Common myeloid progenitor, CD34-positive (primary cell): Measurements from ENCODE around the gene DGKE.

Experiments used
- CTCF ChIA-PET: fragments of 350-600 bp; sonication (Branson Sonifier 250); formaldehyde crosslinking; loops from one replicate; lab custom pipeline; 2021; ENCODE audit warnings: antibody characterized with exemption; lab: Charles Lee
- POLR2A ChIA-PET: fragments of 350-600 bp; sonication (Branson Sonifier 250); formaldehyde crosslinking; loops from one replicate; lab custom pipeline; 2021; ENCODE audit warnings: antibody characterized with exemption; lab: Charles Lee
- DNase-seq, 3 donors: peaks; one replicate each; pipeline versions ENCODE4 v3.0.0 to v3.0.0-alpha.2; 2013
- H3K27ac ChIP-seq, 2 experiments: 1 replicate in 1 of 2; 2 replicates in 1 of 2; pipeline ENCODE4 v1.7.0; 2013; ENCODE audit warnings: inconsistent platforms in 2 of 2, low read length in 2 of 2, mild to moderate bottlenecking in 2 of 2, low read depth in 1 of 2, moderate library complexity in 1 of 2; ENCODE audit not compliant: severe bottlenecking in 2 of 2, insufficient read depth in 1 of 2, poor library complexity in 1 of 2
- H3K27me3 ChIP-seq, 5 experiments: replicated peaks in 2 of 5; 1 replicate in 3 of 5; 2 replicates in 2 of 5; pipeline versions ENCODE4 v1.6.1 to v1.7.0; 2013; ENCODE audit warnings: low read length in 4 of 5, mild to moderate bottlenecking in 2 of 5, moderate library complexity in 2 of 5, inconsistent platforms in 1 of 5; ENCODE audit not compliant: insufficient read depth in 5 of 5, control insufficient read depth in 4 of 5
- H3K36me3 ChIP-seq, 4 experiments: 1 replicate in 2 of 4; 2 replicates in 2 of 4; pipeline versions ENCODE4 v1.6.1 to v1.7.0; 2013; ENCODE audit warnings: low read length in 3 of 4, control low read depth in 1 of 4, mild to moderate bottlenecking in 1 of 4; ENCODE audit not compliant: control insufficient read depth in 4 of 4, insufficient read depth in 4 of 4
- H3K4me1 ChIP-seq, 4 experiments: 1 replicate in 3 of 4; 2 replicates in 1 of 4; pipeline versions ENCODE4 v1.6.1 to v1.7.1; 2013; ENCODE audit warnings: low read length in 3 of 4, mild to moderate bottlenecking in 3 of 4, control low read depth in 1 of 4, inconsistent platforms in 1 of 4, moderate library complexity in 1 of 4; ENCODE audit not compliant: control insufficient read depth in 4 of 4, insufficient read depth in 4 of 4; ENCODE audit errors: control extremely low read depth in 1 of 4
- H3K4me3 ChIP-seq, 7 experiments: 1 replicate in 4 of 7; 2 replicates in 3 of 7; pipeline versions ENCODE4 v1.5.1 to v1.7.0; 2013; ENCODE audit warnings: mild to moderate bottlenecking in 7 of 7, low read length in 6 of 7, moderate library complexity in 6 of 7, inconsistent platforms in 2 of 7, low read depth in 2 of 7, control low read depth in 1 of 7; ENCODE audit not compliant: insufficient read depth in 4 of 7, control insufficient read depth in 1 of 7; ENCODE audit errors: extremely low read depth in 1 of 7
- H3K9me3 ChIP-seq, 5 experiments: 1 replicate in 4 of 5; 2 replicates in 1 of 5; pipeline versions ENCODE4 v1.6.1 to v1.7.1; 2013; ENCODE audit warnings: low read length in 4 of 5, mild to moderate bottlenecking in 2 of 5, inconsistent platforms in 1 of 5, low read depth in 1 of 5, moderate library complexity in 1 of 5; ENCODE audit not compliant: control insufficient read depth in 4 of 5, insufficient read depth in 2 of 5; ENCODE audit errors: control extremely low read depth in 1 of 5
- WGBS: methylation state at CpG from one replicate; pipeline ENCODE4 v1.1.5; 2013; ENCODE audit not compliant: insufficient coverage; 5-methylcytosine and 5-hydroxymethylcytosine counted together

Gene DGKE

GRCh38 chr17:56885312-56885657, 51.3 kb downstream of the DGKE start:
- Histone ChIP-seq H3K4me3 (no peak overlapping the region), H3K4me1 (peaks cover 0 to 4% (median 0%) of the 10 kb centered on the region in 4 experiments), H3K36me3 (peaks cover 24 to 42% (median 34%) of the 10 kb centered on the region in 4 experiments), H3K9me3 (peaks cover 0 to 22% (median 16%) of the 10 kb centered on the region in 5 experiments), H3K27ac (no peak overlapping the region), H3K27me3 (no peaks in the 10 kb centered on the region)
- ChIA-PET CTCF (interaction anchor here (0.6 kb wide), 1 partner anchor 404 kb away, joined by 3 read pairs; no protein-coding TSS in a partner anchor), POLR2A (no interaction called here)
- DNase-seq: no peak
- 100% methylated on average over 2 of the region's 2 CpGs for WGBS

- Histone ChIP-seq H3K9me3 (peaks cover 0 to 22% (median 16%) of the 10 kb centered on the region in 5 experiments), H3K4me1 (no peaks in the 10 kb centered on the region), H3K27me3 (no peaks in the 10 kb centered on the region), H3K27ac (no peak overlapping the region), H3K4me3 (no peak overlapping the region), H3K36me3 (peaks cover 27 to 53% (median 42%) of the 10 kb centered on the region in 4 experiments)
- DNase-seq: no peak
- ChIA-PET CTCF (no interaction called here), POLR2A (no interaction called here)
- 55% methylated on average over 1 of the region's 2 CpGs for WGBS
Measured at GRCh38 chr17:56886288-56886731, 52.4 kb downstream of the DGKE start.

- no peak overlapping the region for H3K27ac ChIP-seq
- H3K4me1 ChIP-seq: no peaks in the 10 kb centered on the region
- H3K4me3 ChIP-seq: no peak overlapping the region
- no peaks in the 10 kb centered on the region for H3K27me3 ChIP-seq
- 93% methylated on average over 3 of the region's 5 CpGs for WGBS
- H3K36me3 ChIP-seq: peaks cover 35 to 61% (median 48%) of the 10 kb centered on the region in 4 experiments
- ChIA-PET CTCF (no interaction called here), POLR2A (no interaction called here)
- peaks cover 0 to 22% (median 16%) of the 10 kb centered on the region in 5 experiments for H3K9me3 ChIP-seq
- DNase-seq: no peak
Measured at GRCh38 chr17:56887105-56887504, 53.2 kb downstream of the DGKE start.

GRCh38 chr17:56887552-56888467, 53.9 kb downstream of the DGKE start:
- peaks cover 0 to 22% (median 16%) of the 10 kb centered on the region in 5 experiments for H3K9me3 ChIP-seq
- H3K4me1 ChIP-seq: no peaks in the 10 kb centered on the region
- no peaks in the 10 kb centered on the region for H3K27me3 ChIP-seq
- no peak for DNase-seq
- CTCF ChIA-PET: interaction anchor here (1.4 kb wide), 1 partner anchor 10 kb away, joined by 4 read pairs; no protein-coding TSS in a partner anchor
- no peak overlapping the region for H3K27ac ChIP-seq
- POLR2A ChIA-PET: no interaction called here
- peaks cover 39 to 68% (median 53%) of the 10 kb centered on the region in 4 experiments for H3K36me3 ChIP-seq
- H3K4me3 ChIP-seq: no peak overlapping the region
- WGBS: 95% methylated on average over 8 of the region's 9 CpGs

GRCh38 chr17:56890390-56890789, 56.4 kb downstream of the DGKE start:
- no peak overlapping the region for H3K27ac ChIP-seq
- H3K9me3 ChIP-seq: peaks cover 0 to 22% (median 16%) of the 10 kb centered on the region in 5 experiments
- ChIA-PET POLR2A (no interaction called here), CTCF (interaction anchor here (1.0 to 6.2 kb wide), 4 partner anchors 14 to 71 kb away, joined by 3 to 24 read pairs (median 4); no protein-coding TSS in a partner anchor)
- H3K36me3 ChIP-seq: peaks cover 42 to 91% (median 75%) of the 10 kb centered on the region in 4 experiments
- 94% methylated on average over 5 of the region's 6 CpGs for WGBS
- no peak for DNase-seq
- no peaks in the 10 kb centered on the region for H3K27me3 ChIP-seq
- H3K4me1 ChIP-seq: no peaks in the 10 kb centered on the region
- no peak overlapping the region for H3K4me3 ChIP-seq

- POLR2A ChIA-PET: no interaction called here
Measured at GRCh38 chr17:56890906-56891674, 57.1 kb downstream of the DGKE start.

More at GRCh38 chr17:56890906-56891674, 57.1 kb downstream of the DGKE start:
- Histone ChIP-seq H3K4me1 (no peaks in the 10 kb centered on the region), H3K27ac (no peak overlapping the region), H3K27me3 (no peaks in the 10 kb centered on the region), H3K9me3 (peaks cover 0 to 22% (median 16%) of the 10 kb centered on the region in 5 experiments), H3K36me3 (peaks cover 40 to 97% (median 80%) of the 10 kb centered on the region in 4 experiments), H3K4me3 (no peak overlapping the region)
- 100% methylated on average over 2 of the region's 7 CpGs for WGBS
- DNase-seq: no peak
- CTCF ChIA-PET: interaction anchor here (1.0 to 6.2 kb wide), 6 partner anchors 13 to 71 kb away, joined by 3 to 24 read pairs (median 4); no protein-coding TSS in a partner anchor
